ENCODE results near the gene TNNI2.

The TNNI2 gene

DNA sequence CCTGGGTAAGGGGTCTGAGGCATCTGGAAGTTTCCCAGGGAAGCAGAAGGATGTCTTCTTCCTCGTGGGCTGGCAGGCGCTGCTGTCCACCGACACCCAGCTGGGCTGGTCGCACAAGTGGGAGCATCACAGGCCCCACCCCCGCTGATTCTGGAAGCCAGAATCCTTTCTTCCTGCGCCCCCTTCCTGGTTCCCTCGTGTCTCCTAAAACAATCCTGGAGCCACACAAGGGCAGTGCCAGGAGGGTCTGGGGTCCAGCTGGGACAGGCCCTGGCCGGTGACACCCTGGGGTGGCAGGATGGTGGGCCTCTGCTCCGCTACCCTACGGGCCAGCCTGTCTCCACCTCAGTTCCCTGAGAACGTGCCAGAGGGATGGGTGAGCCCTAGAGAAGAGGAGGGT is 18.3 kb downstream of the TNNI2 start:
- H3K36me3 ChIP-seq (ENCODE audit: insufficient read depth, low read length): no peaks in the 10 kb centered on the region
- no peaks in the 10 kb centered on the region for H3K79me2 ChIP-seq (ENCODE audit: control insufficient read depth, insufficient read depth, low read length, unreplicated experiment)
- H2AFZ ChIP-seq (ENCODE audit: low read length, unreplicated experiment): no peak overlapping the region
- H3K27me3 ChIP-seq (ENCODE audit: insufficient read depth, low read length): no peaks in the 10 kb centered on the region
- no peak overlapping the region for H3K27ac ChIP-seq (ENCODE audit: low read depth, low read length)
- H3K4me3 ChIP-seq (ENCODE audit: low read depth, low read length): no peak overlapping the region
- H3K4me1 ChIP-seq (ENCODE audit: control insufficient read depth, insufficient read depth, low read length, unreplicated experiment): no peaks in the 10 kb centered on the region

GRCh38 chr11:1858154-1858553 is 19.4 kb downstream of the TNNI2 start:
- peaks cover 8% of the 10 kb centered on the region for H3K4me1 ChIP-seq (ENCODE audit: control insufficient read depth, insufficient read depth, low read length, unreplicated experiment)
- H3K27me3 ChIP-seq (ENCODE audit: insufficient read depth, low read length): no peaks in the 10 kb centered on the region
- H3K27ac ChIP-seq (ENCODE audit: low read depth, low read length): no peak overlapping the region
- H3K79me2 ChIP-seq (ENCODE audit: control insufficient read depth, insufficient read depth, low read length, unreplicated experiment): no peaks in the 10 kb centered on the region
- H3K4me3 ChIP-seq (ENCODE audit: low read depth, low read length): no peak overlapping the region
- H2AFZ ChIP-seq (ENCODE audit: low read length, unreplicated experiment): no peak overlapping the region
- H3K36me3 ChIP-seq (ENCODE audit: insufficient read depth, low read length): no peaks in the 10 kb centered on the region

DNA sequence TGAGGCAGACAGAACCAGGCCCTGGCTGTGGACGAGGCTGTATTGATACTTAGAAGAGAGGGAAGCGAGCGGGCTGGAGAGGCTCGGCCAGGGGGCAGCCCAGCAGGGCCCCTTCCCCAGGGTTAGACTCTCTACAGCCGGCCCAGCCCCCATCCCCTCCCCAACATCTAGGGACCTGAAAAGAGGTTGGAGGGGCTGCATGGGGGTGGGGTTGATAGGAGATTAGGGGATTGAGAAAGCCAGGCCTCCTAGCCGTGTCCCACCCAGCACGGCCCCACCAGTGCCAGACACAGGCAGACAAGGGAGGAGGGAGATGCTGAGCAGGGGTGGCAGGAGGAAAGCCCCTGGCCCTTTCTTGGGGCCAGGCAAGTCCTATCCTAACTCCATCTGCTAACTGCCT is 19.8 kb downstream of the TNNI2 start:
- Histone ChIP-seq H2AFZ (ENCODE audit: low read length, unreplicated experiment) (no peak overlapping the region), H3K79me2 (ENCODE audit: control insufficient read depth, insufficient read depth, low read length, unreplicated experiment) (no peaks in the 10 kb centered on the region)

GRCh38 chr11:1859004-1859403 is 20.2 kb downstream of the TNNI2 start:
- H3K79me2 ChIP-seq (ENCODE audit: control insufficient read depth, insufficient read depth, low read length, unreplicated experiment): no peaks in the 10 kb centered on the region
- no peak overlapping the region for H3K27ac ChIP-seq (ENCODE audit: low read depth, low read length)
- H2AFZ ChIP-seq (ENCODE audit: low read length, unreplicated experiment): no peak overlapping the region
- no peaks in the 10 kb centered on the region for H3K27me3 ChIP-seq (ENCODE audit: insufficient read depth, low read length)
- H3K4me3 ChIP-seq (ENCODE audit: low read depth, low read length): no peak overlapping the region
- peaks cover 15% of the 10 kb centered on the region for H3K4me1 ChIP-seq (ENCODE audit: control insufficient read depth, insufficient read depth, low read length, unreplicated experiment)
- H3K36me3 ChIP-seq (ENCODE audit: insufficient read depth, low read length): no peaks in the 10 kb centered on the region

More for the DNA sequence above, 19.8 kb downstream of the TNNI2 start:
- Histone ChIP-seq H3K4me1 (ENCODE audit: control insufficient read depth, insufficient read depth, low read length, unreplicated experiment) (peaks cover 11% of the 10 kb centered on the region), H3K4me3 (ENCODE audit: low read depth, low read length) (no peak overlapping the region), H3K27ac (ENCODE audit: low read depth, low read length) (no peak overlapping the region), H3K36me3 (ENCODE audit: insufficient read depth, low read length) (no peaks in the 10 kb centered on the region), H3K27me3 (ENCODE audit: insufficient read depth, low read length) (no peaks in the 10 kb centered on the region)

DNA sequence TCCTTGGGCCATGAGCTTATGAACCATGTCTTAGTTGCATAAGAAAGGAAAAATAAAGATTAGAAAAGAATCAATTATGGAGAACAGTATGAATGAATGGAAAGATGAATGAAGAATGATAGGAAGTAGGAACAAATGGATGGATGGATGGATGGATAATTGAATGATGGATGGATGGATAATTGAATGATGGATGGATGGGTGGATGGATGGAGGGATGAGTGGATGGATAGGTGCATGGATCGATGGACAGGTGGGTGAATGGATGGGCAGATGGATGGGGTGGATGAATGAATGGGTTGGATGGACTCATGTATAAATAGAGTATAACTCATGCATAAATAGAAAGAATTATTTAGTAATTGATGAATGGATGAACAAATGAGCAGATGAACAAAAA is 21.3 kb downstream of the TNNI2 start:
- Histone ChIP-seq H3K27me3 (ENCODE audit: insufficient read depth, low read length) (no peaks in the 10 kb centered on the region), H2AFZ (ENCODE audit: low read length, unreplicated experiment) (no peak overlapping the region), H3K4me3 (ENCODE audit: low read depth, low read length) (no peak overlapping the region), H3K36me3 (ENCODE audit: insufficient read depth, low read length) (no peaks in the 10 kb centered on the region), H3K79me2 (ENCODE audit: control insufficient read depth, insufficient read depth, low read length, unreplicated experiment) (no peaks in the 10 kb centered on the region), H3K4me1 (ENCODE audit: control insufficient read depth, insufficient read depth, low read length, unreplicated experiment) (peaks cover 25% of the 10 kb centered on the region), H3K27ac (ENCODE audit: low read depth, low read length) (no peak overlapping the region)

GRCh38 chr11:1861435-1862411 is 22.9 kb downstream of the TNNI2 start:
- Histone ChIP-seq H3K27ac (ENCODE audit: low read depth, low read length) (no peak overlapping the region), H2AFZ (ENCODE audit: low read length, unreplicated experiment) (no peak overlapping the region), H3K4me1 (ENCODE audit: control insufficient read depth, insufficient read depth, low read length, unreplicated experiment) (peaks cover 31% of the 10 kb centered on the region), H3K79me2 (ENCODE audit: control insufficient read depth, insufficient read depth, low read length, unreplicated experiment) (no peaks in the 10 kb centered on the region), H3K27me3 (ENCODE audit: insufficient read depth, low read length) (no peaks in the 10 kb centered on the region), H3K4me3 (ENCODE audit: low read depth, low read length) (no peak overlapping the region), H3K36me3 (ENCODE audit: insufficient read depth, low read length) (no peaks in the 10 kb centered on the region)

- no peaks in the 10 kb centered on the region for H3K79me2 ChIP-seq (ENCODE audit: control insufficient read depth, insufficient read depth, low read length, unreplicated experiment)
- H3K4me1 ChIP-seq (ENCODE audit: control insufficient read depth, insufficient read depth, low read length, unreplicated experiment): peaks cover 31% of the 10 kb centered on the region
- no peak overlapping the region for H2AFZ ChIP-seq (ENCODE audit: low read length, unreplicated experiment)
Measured at GRCh38 chr11:1862588-1863351, 24.0 kb downstream of the TNNI2 start.

DNA sequence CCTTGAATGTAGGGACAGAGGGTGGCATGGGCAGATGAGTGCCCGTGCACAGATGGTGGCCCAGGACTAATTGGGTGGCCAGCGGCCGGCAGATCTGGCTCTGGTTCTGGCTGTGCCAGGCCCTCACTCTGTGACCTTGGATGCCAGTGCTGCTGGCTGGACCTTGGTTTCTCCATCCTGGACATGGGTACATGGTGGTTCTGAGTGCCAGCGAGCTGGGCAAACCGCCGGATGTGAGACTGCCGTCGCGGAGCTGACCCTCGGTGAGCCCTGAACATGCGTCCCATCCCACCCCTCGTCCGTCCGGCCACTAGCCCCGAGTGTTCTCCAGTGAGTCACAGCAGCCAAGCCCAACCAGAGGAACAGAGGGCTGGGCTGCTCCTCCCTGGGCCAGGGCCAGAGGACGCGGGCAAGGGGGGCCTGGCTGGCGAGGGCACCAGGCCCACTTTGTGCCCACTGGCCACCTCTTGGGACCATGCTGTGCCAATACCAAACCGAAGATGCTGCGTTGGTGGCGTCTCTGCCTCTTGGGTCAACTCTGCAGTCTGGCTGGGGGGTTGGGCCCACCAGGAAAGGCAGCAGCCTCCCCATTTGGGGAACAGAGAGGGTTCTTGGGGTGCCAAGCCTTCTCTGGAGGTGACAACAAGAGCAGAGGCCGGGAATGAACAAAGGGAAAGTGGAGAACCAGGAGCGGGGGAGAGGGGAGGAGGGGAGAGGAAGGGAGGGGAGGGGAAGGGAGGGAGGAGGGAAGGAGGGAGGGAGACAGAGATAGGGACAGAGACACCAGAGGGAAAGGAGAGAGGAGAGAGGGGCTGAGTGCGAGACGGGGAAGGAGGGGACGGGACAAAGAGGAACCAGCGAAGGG is 24.8 kb downstream of the TNNI2 start:
- Histone ChIP-seq H2AFZ (ENCODE audit: low read length, unreplicated experiment) (no peak overlapping the region), H3K36me3 (ENCODE audit: insufficient read depth, low read length) (no peaks in the 10 kb centered on the region), H3K4me1 (ENCODE audit: control insufficient read depth, insufficient read depth, low read length, unreplicated experiment) (peaks cover 35% of the 10 kb centered on the region), H3K79me2 (ENCODE audit: control insufficient read depth, insufficient read depth, low read length, unreplicated experiment) (no peaks in the 10 kb centered on the region), H3K27me3 (ENCODE audit: insufficient read depth, low read length) (peaks cover 2% of the 10 kb centered on the region; the same call in 1 of the 2 replicates), H3K4me3 (ENCODE audit: low read depth, low read length) (peak overlapping the region; percentile 59), H3K27ac (ENCODE audit: low read depth, low read length) (peak overlapping the region; percentile 89)

More at GRCh38 chr11:1862588-1863351, 24.0 kb downstream of the TNNI2 start:
- Histone ChIP-seq H3K27me3 (ENCODE audit: insufficient read depth, low read length) (no peaks in the 10 kb centered on the region), H3K36me3 (ENCODE audit: insufficient read depth, low read length) (no peaks in the 10 kb centered on the region), H3K4me3 (ENCODE audit: low read depth, low read length) (peak overlapping the region; percentile 26; the same call in 1 of the 2 replicates), H3K27ac (ENCODE audit: low read depth, low read length) (peak overlapping the region; percentile 89)

DNA sequence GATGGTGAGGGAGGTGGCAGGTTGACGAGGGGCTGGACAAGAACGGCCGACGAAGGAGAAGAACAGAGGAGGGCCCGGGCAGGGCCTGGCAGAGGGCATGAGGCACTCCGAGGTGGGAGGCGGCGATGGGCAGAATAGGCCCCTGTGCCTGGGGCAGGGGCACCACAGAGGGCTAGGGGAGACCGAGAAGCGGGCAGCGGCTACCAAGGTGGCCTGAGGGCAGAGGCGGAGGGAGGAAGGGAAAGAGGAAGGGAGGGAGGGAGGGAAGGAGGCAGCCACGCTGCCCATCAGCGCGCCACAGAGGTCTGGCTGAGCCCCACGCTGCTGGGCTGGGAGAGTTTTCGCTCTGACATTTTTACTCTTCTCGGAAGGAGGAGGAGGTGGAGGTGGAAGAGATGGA is 25.4 kb downstream of the TNNI2 start:
- Histone ChIP-seq H3K79me2 (ENCODE audit: control insufficient read depth, insufficient read depth, low read length, unreplicated experiment) (no peaks in the 10 kb centered on the region), H3K27me3 (ENCODE audit: insufficient read depth, low read length) (peaks cover 8% of the 10 kb centered on the region; the same call in 1 of the 2 replicates), H3K36me3 (ENCODE audit: insufficient read depth, low read length) (no peaks in the 10 kb centered on the region), H3K4me3 (ENCODE audit: low read depth, low read length) (peak overlapping the region; percentile 59), H3K4me1 (ENCODE audit: control insufficient read depth, insufficient read depth, low read length, unreplicated experiment) (peaks cover 41% of the 10 kb centered on the region), H2AFZ (ENCODE audit: low read length, unreplicated experiment) (no peak overlapping the region), H3K27ac (ENCODE audit: low read depth, low read length) (peak overlapping the region; percentile 89)
